ENCODE measurements around the gene TRMU.

The TRMU gene

DNA sequence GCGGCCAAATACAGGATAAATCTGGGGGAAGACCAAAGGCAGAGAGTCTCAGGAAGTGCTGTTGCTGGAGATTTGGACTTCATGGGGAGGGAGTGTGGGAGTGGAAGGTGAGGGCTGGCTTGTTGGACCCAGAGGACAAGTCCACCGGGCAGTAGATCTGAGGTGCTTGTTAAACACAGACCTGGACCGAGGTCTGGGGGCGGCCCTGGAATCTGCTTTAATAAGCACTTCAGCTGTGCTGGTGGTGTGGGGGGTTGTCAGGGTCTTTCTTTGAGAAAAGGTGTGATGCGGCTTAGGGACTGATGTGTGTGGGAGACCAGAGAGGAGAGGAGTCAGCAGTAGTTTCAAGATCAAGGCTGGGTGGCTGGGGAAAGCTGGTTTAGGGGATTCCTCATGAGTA, 4.4 kb downstream of the TRMU start:
- DNase-seq, result no peak

- no peak for DNase-seq
These were observed 5.2 kb downstream of the TRMU start for GRCh38 chr22:46340676-46341075.

DNA sequence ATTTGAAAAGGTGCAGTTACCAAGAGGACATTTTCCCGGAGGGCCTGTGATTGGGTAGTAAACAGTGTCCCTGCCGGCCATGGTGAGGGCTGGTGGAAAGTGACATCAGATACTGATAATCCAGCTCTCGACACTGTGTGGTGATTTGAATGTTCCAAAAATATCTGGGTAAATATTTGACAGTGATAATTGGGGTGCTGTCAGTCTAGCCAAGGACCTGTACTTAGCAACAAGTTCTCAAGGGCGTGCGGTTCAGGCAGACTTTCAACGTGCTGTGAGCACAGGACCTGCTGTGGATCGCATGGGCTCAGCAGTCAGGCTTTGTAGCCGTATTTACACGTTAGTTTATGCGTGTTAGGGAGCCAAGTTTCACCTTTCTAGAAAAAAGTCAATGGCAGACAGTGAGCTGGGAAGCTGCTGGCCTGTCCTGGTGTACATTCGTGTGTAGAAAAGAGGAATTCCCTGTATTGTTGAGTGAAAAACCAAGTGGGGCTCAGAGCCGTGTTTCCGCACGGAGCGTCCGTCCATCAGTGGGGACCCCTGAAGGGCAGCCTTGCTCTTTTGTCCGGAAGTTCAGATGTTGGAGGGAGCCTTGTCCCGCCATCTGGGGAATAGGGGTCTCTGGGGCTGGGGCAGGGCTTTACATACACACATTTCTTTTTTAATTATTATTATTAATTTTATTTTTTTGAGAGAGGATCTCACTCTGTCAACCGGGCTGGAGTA, 11.3 kb downstream of the TRMU start:
- DNase-seq, result no peak

DNA sequence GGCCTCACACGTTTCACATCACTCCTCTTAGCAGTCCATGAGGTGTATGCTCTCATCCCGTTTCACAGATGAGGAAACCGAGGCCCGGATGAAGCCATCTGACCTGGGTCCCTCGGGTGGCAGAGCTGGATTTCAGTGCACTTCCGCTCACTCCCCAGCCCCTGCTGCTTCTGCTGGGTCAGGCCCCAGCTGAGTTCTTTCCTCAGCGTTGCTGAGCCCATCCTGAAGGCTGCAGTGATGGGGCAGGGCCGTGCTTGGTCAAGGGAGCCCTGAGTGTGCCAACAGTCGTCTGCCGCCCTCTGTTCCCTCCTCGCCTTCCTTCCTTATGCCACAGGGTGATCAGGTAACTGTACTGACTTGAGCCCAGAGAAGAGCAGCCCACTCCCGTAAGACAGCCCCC, 12.1 kb downstream of the TRMU start:
- DNase-seq, result no peak

DNA sequence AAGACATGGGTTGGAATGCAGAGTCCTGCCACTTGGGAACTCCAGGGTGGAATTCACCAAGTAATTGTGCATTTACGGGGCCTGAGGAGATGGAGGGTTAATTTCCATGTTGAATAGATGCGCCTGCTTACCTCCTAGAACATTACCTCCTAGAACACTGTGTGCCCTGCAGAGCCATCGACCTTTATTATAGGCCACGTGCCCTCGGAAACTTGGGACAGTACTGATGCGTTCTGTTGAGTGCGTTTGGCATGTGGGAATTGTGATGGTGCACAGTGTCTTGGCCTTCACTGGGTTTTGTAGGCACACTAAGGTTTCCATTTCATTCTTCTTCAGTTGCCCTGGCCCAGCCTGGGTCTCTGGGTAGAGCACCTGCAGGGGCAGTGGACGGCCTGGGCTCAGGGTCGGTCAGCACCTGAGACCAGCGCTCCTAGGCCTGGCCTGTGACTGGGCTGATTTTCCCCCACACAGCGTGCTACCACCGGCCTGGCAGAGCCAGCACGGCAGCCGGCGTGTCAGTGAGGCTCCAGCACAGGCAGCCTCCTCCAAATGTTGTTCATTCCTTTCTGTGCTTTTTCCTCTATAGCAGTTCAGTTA, 12.7 kb downstream of the TRMU start:
- no peak for DNase-seq

- DNase-seq, result no peak
These were observed 13.7 kb downstream of the TRMU start for GRCh38 chr22:46349238-46349637.

- no peak for DNase-seq
These were observed 14.2 kb downstream of the TRMU start for GRCh38 chr22:46349681-46350080.

DNA sequence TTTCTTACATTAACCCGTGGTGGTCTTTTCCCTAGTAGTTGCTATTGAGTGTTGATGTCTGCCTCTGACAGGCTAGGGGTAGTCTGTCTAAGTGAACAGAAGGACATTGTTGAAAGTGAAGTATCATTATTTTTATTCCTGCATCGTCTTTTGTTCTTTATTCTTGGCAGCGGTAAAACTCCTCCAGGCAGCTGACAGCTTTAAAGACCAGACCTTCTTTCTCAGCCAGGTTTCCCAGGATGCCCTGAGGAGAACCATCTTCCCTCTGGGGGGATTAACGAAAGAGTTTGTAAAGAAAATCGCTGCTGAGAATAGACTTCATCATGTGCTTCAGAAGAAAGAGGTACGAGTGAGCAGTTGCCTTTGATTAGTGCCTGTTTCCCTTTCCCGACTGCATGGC, 14.6 kb downstream of the TRMU start:
- no peak for DNase-seq

- no peak for DNase-seq
These were observed 15.1 kb downstream of the TRMU start for GRCh38 chr22:46350646-46351045.

DNA sequence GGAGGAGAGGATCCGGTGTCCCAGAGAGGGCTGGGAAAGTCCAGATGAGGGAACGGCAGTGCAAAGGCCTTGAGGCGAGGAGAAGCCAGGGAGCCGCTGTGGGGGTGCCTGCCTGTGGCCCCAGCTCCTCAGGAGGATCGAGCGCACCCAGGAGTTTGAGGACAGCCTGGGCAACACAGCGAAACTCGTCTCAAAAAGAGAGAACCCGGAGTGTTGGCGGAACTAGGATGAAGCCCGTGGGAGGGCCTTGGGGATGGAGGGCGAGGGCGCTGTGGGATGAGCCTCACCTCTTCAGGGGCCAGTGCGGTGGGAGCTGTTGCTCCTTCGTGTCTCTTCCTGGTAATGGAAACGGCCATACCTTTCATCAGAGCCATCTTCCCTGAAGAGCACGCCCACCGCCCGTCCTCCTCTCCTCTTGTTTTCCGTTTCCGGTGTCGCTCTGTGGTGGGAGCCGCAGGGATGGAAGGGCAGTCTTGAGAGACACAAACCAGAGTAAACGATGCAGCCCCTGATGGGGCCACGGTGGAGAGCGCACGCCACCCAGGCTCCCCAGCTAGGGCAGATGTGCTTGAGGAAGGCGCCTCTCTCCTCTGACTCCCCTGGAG, 15.7 kb downstream of the TRMU start:
- DNase-seq, result no peak

- no peak for DNase-seq
These were observed 16.3 kb downstream of the TRMU start for GRCh38 chr22:46351767-46352166.

GRCh38 chr22:46352276-46352675, 16.8 kb downstream of the TRMU start:
- no peak for DNase-seq

DNA sequence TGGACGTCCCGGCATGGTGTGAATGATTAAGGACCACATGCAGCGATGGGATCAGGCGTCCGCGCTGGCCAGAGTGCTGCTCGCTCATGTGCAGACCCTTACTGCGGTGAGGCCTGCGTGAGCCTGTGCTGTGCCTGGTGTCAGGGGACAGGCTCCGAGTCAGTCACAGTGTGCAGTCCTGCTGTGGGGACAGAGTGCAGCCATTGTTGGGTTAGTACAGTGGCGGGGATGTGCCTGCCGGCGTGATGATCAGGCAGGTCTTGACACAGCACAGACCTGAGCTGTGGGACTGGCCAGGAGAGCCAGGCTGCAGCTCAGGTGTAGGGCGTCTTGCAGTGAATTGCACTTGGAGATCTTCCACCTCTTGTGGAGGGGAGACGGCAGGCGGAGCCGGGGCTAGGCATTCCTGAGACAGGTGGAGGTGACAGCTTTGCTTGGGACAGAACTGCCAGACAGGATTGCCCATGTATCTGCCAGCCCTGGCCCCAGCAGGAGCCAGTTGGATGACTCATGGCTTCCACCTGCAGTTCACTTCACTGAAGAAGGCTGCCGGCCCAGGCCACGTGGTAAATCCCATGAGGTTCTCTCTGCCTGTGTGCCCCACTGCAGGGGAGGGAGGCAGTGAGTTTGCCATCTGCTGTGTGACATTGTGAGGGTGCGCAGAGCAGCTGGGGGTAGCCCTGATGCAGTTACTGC, 17.3 kb downstream of the TRMU start:
- DNase-seq, result no peak

DNA sequence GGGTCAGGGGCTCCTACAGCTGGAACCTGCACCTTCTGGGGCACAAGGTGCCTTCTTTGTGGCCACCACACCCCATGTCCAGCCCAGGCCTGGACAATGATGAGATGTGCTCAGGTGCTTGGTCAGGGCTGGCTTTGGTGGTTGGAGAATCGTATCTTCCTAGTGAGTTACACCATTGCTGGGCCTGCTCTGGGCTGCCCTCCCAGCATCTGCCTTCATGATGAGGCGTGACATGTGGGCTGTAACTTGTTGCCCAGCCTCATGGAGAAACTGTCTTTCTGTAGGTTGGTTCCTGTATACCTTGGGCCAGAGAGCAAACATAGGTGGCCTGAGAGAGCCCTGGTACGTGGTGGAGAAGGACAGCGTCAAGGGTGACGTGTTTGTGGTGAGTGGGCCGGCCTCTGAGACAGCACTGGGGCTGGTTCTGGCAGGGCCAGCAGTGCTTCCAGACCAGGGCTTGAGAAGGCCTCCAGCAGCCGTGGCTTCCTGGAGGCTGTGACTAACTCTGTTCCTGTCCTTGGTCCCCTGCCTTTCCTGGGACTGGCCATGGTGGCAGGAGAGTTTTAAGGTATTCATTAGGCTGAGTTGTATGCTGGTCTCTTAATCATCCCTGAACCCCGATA, 18.1 kb downstream of the TRMU start:
- no peak for DNase-seq

GRCh38 chr22:46354176-46354992, 18.9 kb downstream of the TRMU start:
- no peak for DNase-seq

- DNase-seq, result no peak
These were observed 19.4 kb downstream of the TRMU start for GRCh38 chr22:46354993-46355305.

DNA sequence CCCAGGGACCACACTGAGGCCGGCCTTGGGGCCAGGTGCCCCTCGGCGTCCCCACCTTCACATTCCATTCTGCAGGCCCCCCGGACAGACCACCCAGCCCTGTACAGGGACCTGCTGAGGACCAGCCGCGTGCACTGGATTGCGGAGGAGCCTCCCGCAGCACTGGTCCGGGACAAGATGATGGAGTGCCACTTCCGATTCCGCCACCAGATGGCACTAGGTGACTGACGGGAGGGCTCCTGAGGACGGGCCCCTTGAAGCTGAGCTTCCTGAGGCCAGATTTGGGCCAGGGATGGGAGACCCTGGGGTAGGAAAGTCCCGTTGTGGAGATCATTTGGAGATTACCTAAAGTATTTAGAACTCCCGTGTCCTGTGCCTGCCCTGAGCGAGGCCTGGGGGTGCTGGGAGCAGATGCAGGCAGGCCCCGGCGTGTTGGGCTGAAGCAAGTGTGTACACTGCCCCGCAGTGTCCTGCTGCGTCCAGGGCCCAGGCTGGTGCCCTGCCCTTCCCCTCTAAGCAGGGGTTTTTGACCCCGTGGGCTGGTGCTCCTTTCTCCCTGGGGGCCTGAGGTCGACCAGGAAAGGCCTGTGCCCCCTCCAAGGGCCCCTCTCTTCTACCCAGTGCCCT, 20.0 kb downstream of the TRMU start:
- DNase-seq, result peak; percentile 36 to 62

DNA sequence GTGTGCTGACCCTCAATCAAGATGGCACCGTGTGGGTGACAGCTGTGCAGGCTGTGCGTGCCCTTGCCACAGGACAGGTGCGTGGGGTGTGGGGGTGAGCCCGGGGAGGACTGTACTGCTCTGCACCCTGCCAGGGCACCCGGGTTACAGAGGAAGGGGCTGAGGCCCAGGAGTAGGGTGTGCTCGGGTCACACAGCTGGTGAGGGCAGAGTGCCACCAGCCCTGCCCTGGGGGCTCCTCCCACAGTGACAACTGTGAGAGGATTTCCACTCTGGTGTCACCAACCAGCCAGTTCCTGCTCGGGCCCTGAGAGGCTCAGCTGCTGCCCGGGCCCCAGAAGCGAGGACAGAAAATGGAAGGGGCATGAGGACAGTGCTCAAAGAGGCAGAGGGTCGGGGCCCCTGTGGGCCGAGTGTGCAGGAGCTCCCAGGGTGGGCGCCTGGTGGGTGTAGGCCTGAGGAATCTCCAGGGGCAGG, 20.5 kb downstream of the TRMU start:
- no peak for DNase-seq

DNA sequence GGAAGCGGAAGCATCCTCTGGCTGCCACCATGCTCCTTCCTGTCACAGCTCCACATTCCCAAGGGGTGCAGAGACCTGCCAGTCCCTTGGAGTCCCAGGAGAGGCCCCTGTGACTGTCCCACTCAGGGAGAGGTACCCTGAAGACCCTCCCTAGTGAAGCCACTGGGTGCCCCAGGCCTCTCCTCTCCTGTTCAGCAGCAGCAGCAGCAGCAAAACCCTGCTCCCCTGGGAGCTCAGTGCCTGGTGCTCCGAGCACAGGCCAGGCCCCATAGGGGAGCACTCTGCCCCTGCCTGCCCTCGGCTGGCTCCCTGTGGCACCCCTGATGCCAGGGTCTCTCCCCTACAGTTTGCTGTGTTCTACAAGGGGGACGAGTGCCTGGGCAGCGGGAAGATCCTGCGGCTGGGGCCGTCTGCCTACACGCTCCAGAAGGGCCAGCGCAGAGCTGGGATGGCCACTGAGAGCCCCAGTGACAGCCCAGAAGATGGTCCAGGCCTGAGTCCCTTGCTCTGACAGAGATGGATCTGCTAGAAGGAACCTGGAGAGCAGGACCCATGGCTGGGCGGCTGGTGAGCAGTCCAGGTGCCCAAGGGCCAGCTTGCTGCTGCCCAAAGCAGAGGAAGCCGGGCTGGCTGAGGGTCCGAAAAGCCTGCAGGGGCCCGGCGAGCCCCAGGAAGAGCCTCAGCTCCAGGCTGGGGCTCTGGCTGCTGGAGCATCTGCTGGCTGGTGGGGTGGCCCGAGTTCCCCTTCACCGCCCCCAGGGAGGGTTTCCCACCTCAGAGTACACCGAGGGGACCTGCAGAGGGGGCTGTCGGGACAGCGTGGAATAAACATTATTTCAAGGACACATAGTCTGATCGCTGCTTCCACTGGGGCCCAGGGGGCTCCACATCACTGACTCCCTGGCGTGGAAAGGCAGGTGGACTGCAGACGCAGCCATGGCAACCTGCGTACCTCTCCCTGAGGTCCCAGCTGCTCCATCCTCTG, 21.3 kb downstream of the TRMU start:
- no peak for DNase-seq

- DNase-seq, result no peak
These were observed 22.4 kb downstream of the TRMU start for GRCh38 chr22:46357711-46358520.

All from activated CD4-positive, alpha-beta T cell treated with anti-CD3 and anti-CD28 coated beads for 4 hours (primary cell).